NOMO-1 (cell line): ENCODE data around the gene MMAA.

Experiments used
- DNase-seq, 2 experiments: peaks; one replicate each; lab custom pipeline; 2025; ENCODE audit not compliant: unreplicated experiment in 2 of 2; lab: John Stamatoyannopoulos, UW

MMAA gene

DNA sequence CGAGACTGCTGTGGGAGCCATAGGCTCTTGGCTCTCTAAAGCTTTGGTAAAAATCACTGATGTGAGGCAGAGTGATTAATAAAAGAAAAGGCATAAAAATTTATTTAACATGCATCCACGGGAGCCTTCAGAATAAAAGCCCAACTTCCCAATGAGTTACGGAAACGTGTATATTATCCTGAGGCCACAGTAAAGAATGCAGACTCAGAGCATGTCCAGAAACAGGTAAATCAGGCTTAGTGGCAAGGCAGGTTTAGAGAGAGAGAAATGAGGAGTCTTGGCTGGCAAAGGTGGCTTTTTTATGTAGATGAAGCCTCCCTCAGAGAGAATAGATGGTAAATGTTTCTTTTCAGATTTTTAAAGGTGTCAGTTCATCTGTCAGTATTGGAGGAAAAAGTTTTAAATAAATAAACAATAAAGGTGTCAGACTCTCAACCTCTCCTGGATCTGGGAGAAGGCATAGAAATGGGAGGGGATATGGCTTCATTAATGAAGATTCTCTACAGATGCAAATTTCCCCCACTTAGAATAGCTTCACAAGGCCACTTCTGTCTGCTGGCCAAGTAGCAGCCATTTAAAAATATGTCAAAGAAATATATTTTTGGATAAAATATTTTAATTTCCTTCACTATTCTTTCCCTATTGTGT is 84.8 kb downstream of the MMAA start:
- DNase-seq, result no peak

GRCh38 chr4:145709336-145709735 is 90.2 kb downstream of the MMAA start:
- DNase-seq, result no peak
